H1 (cell line): ENCODE measurements around the gene EPX. TPM values are rescaled to one million over a fixed set of nuclear protein-coding genes. Genes with fewer than 3 reads are reported as not detected.

Experiments
- CTCF ChIA-PET: fragments of 300-600 bp; sonication (Branson Sonifier 250); formaldehyde crosslinking; loops from one replicate; lab custom pipeline; 2021; ENCODE audit not compliant: partially characterized antibody; lab: Charles Lee
- POLR2A ChIA-PET: fragments of 300-600 bp; sonication (Branson Sonifier 250); formaldehyde crosslinking; loops from one replicate; lab custom pipeline; 2021; ENCODE audit warnings: inconsistent platforms; ENCODE audit not compliant: partially characterized antibody; lab: Charles Lee
- DNase-seq, 2 experiments: peaks; one replicate each; pipeline versions ENCODE4 v3.0.0 to v3.0.0-alpha.2; 2010 to 2022; ENCODE audit warnings: low spot score in 2 of 2, low read depth in 1 of 2, mixed read lengths in 1 of 2
- FAIRE-seq: peaks from 2 replicates; lab custom pipeline; 2011; peaks lifted over from hg19 to GRCh38; lab: Jason Lieb, UNC
- H2AFZ ChIP-seq: 2 replicates; pipeline ENCODE4 v1.8.1; 2012; ENCODE audit warnings: low read length, inconsistent platforms
- H2AK5ac ChIP-seq: 2 replicates; pipeline ENCODE4 v1.6.1; 2013; ENCODE audit warnings: low read depth, low read length
- H2BK120ac ChIP-seq: replicated peaks from 2 replicates; pipeline ENCODE3; 2013; ENCODE audit warnings: low read depth, low read length, inconsistent platforms
- H2BK12ac ChIP-seq: 2 replicates; pipeline ENCODE4 v1.6.1; 2013; ENCODE audit warnings: low read depth, low read length
- H2BK15ac ChIP-seq: 2 replicates; pipeline ENCODE4 v1.6.1; 2013; ENCODE audit warnings: low read length
- H2BK20ac ChIP-seq: 2 replicates; pipeline ENCODE4 v1.6.1; 2013; ENCODE audit warnings: low read length
- H2BK5ac ChIP-seq: 2 replicates; pipeline ENCODE4 v1.6.1; 2013; ENCODE audit warnings: low read depth, low read length
- H3K14ac ChIP-seq: 2 replicates; pipeline ENCODE4 v1.6.1; 2013; ENCODE audit warnings: inconsistent platforms; ENCODE audit not compliant: insufficient read length
- H3K18ac ChIP-seq: 2 replicates; pipeline ENCODE4 v1.6.1; 2013; ENCODE audit warnings: low read length; ENCODE audit errors: extremely low read depth
- H3K23ac ChIP-seq: 2 replicates; pipeline ENCODE4 v1.6.1; 2013; ENCODE audit warnings: inconsistent platforms; ENCODE audit not compliant: insufficient read length
- H3K23me2 ChIP-seq: 2 replicates; pipeline ENCODE4 v1.6.1; 2013; ENCODE audit warnings: low read depth, low read length
- H3K27ac ChIP-seq: 2 replicates; pipeline ENCODE4 v1.6.1; 2011; ENCODE audit warnings: low read depth, low read length, inconsistent platforms
- H3K27me3 ChIP-seq, 4 experiments: replicated peaks in 1 of 4; 1 replicate in 1 of 4; 2 replicates in 3 of 4; pipeline versions ENCODE4 v1.6.1 to v1.8.1; 2011 to 2013; ENCODE audit warnings: low read length in 3 of 4, mild to moderate bottlenecking in 3 of 4, inconsistent platforms in 2 of 4, mixed read lengths in 2 of 4, moderate library complexity in 1 of 4; ENCODE audit not compliant: control insufficient read depth in 3 of 4, insufficient read depth in 3 of 4; ENCODE audit errors: extremely low read depth in 1 of 4
- H3K36me3 ChIP-seq, 4 experiments: 2 replicates each; pipeline versions ENCODE4 v1.6.1 to v1.8.1; 2011 to 2013; ENCODE audit warnings: mild to moderate bottlenecking in 4 of 4, low read length in 3 of 4, moderate library complexity in 2 of 4, control low read depth in 1 of 4, inconsistent platforms in 1 of 4; ENCODE audit not compliant: insufficient read depth in 4 of 4, control insufficient read depth in 2 of 4
- H3K4ac ChIP-seq: replicated peaks from 2 replicates; pipeline ENCODE3; 2013; ENCODE audit warnings: low read length, low read depth, mixed read lengths, inconsistent platforms; ENCODE audit not compliant: insufficient read length
- H3K4me1 ChIP-seq, 4 experiments: replicated peaks in 1 of 4; 1 replicate in 1 of 4; 2 replicates in 3 of 4; pipeline versions ENCODE4 v1.6.1 to v1.8.1; 2011 to 2013; ENCODE audit warnings: low read length in 3 of 4, inconsistent platforms in 2 of 4, mixed read lengths in 1 of 4; ENCODE audit not compliant: insufficient read depth in 4 of 4, control insufficient read depth in 3 of 4
- H3K4me2 ChIP-seq, 2 experiments: 2 replicates each; pipeline versions ENCODE4 v1.6.1 to v1.8.1; 2011 to 2013; ENCODE audit warnings: low read depth in 2 of 2, low read length in 2 of 2, control low read depth in 1 of 2, inconsistent platforms in 1 of 2, mild to moderate bottlenecking in 1 of 2; ENCODE audit not compliant: insufficient read depth in 1 of 2
- H3K4me3 ChIP-seq, 4 experiments: fragments of 200-600, 300-600 bp in 1 of 4; sonication (generic), shearing (Covaris generic), sonication (Bioruptor Twin) in 1 of 4; 2 replicates each; pipeline versions ENCODE4 v1.5.1 to v1.8.1; 2011 to 2016; ENCODE audit warnings: low read length in 4 of 4, low read depth in 3 of 4, control low read depth in 2 of 4, inconsistent platforms in 2 of 4, mild to moderate bottlenecking in 2 of 4, mixed read lengths in 1 of 4, moderate library complexity in 1 of 4; ENCODE audit not compliant: insufficient read depth in 2 of 4; ENCODE audit errors: extremely low read depth in 1 of 4
- H3K56ac ChIP-seq: replicated peaks from 2 replicates; pipeline ENCODE3; 2013; ENCODE audit warnings: low read depth, mild to moderate bottlenecking, mixed read lengths, low read length, inconsistent platforms; ENCODE audit not compliant: insufficient read length
- H3K79me1 ChIP-seq: 2 replicates; pipeline ENCODE4 v1.6.1; 2013; ENCODE audit warnings: low read depth, low read length, control low read depth
- H3K79me2 ChIP-seq, 2 experiments: 2 replicates each; pipeline versions ENCODE4 v1.6.1 to v1.8.1; 2012 to 2013; ENCODE audit warnings: low read length in 2 of 2, mild to moderate bottlenecking in 2 of 2, inconsistent platforms in 1 of 2; ENCODE audit not compliant: insufficient read depth in 2 of 2, control insufficient read depth in 1 of 2
- H3K9ac ChIP-seq, 4 experiments: replicated peaks in 1 of 4; 1 replicate in 1 of 4; 2 replicates in 3 of 4; pipeline versions ENCODE4 v1.6.1 to v1.8.1; 2011 to 2013; ENCODE audit warnings: low read depth in 3 of 4, low read length in 3 of 4, control low read depth in 2 of 4, mild to moderate bottlenecking in 2 of 4, moderate library complexity in 2 of 4, inconsistent platforms in 1 of 4; ENCODE audit errors: extremely low read depth in 1 of 4
- H3K9me3 ChIP-seq, 2 experiments: 2 replicates each; pipeline versions ENCODE4 v1.6.1 to v1.8.1; 2012 to 2013; ENCODE audit warnings: mild to moderate bottlenecking in 2 of 2, moderate library complexity in 2 of 2, control low read depth in 1 of 2, inconsistent platforms in 1 of 2, low read depth in 1 of 2, low read length in 1 of 2, mixed read lengths in 1 of 2; ENCODE audit not compliant: insufficient read depth in 2 of 2
- H4K20me1 ChIP-seq, 2 experiments: replicated peaks in 1 of 2; 2 replicates each; pipeline versions ENCODE3 to v1.8.1; 2011 to 2013; ENCODE audit warnings: inconsistent platforms in 2 of 2, low read length in 2 of 2, mild to moderate bottlenecking in 1 of 2; ENCODE audit not compliant: insufficient read depth in 2 of 2, control insufficient read depth in 1 of 2
- H4K5ac ChIP-seq: 2 replicates; pipeline ENCODE4 v1.6.1; 2013; ENCODE audit warnings: low read length, low read depth, mixed read lengths, inconsistent platforms; ENCODE audit not compliant: insufficient read length
- H4K8ac ChIP-seq: 2 replicates; pipeline ENCODE4 v1.8.0; 2013; ENCODE audit warnings: mild to moderate bottlenecking, moderate library complexity, low read length, inconsistent platforms; ENCODE audit not compliant: insufficient read depth; ENCODE audit errors: extremely low read depth
- H4K91ac ChIP-seq: replicated peaks from 2 replicates; pipeline ENCODE3; 2013; ENCODE audit warnings: low read length, mixed read lengths, inconsistent platforms; ENCODE audit not compliant: insufficient read length
- BRCA1 ChIP-seq: IDR thresholded peaks from 2 replicates; pipeline ENCODE4 v1.6.1; 2012; ENCODE audit warnings: low read depth, low read length, improper control_type of control experiment
- SUZ12 ChIP-seq: fragments of 200-600 bp; sonication (generic); IDR thresholded peaks from 2 replicates; pipeline ENCODE4 v1.6.1; 2012; ENCODE audit warnings: mild to moderate bottlenecking, inconsistent platforms, low read length, moderate library complexity, mixed read lengths
- WGBS, 2 experiments: shearing (Covaris generic) in 1 of 2; methylation state at CpG; one replicate each; pipeline versions ENCODE4 v1.1.6 to v1.1.7; 2013 to 2015; ENCODE audit warnings: low lambda C conversion rate in 2 of 2, mixed read lengths in 2 of 2, inconsistent platforms in 1 of 2, low coverage in 1 of 2, missing lambda C conversion rate in 1 of 2; ENCODE audit not compliant: insufficient replicate concordance in 2 of 2, insufficient coverage in 1 of 2, insufficient read length in 1 of 2; ENCODE audit errors: extremely low coverage in 1 of 2, missing lambda C conversion rate in 1 of 2; 5-methylcytosine and 5-hydroxymethylcytosine counted together
- polyA plus RNA-seq, 7 experiments: library from polyadenylated mRNA; depleted of rRNA in 3 of 7; stranded (reverse) in 5 of 7; unstranded in 2 of 7; fragments of >200 nt in 5 of 7; fragments of 200-250 nt in 2 of 7; gene quantifications; 1 replicate in 5 of 7; 2 replicates in 1 of 7; 4 replicates in 1 of 7; pipeline versions ENCODE4 v1.2.1 to v1.2.3, GENCODE V29; 2011 to 2013; ENCODE audit warnings: missing spikeins in 2 of 7, mixed read lengths in 2 of 7
- total RNA-seq: library from RNA; stranded (reverse); fragmentation: NEBNext Ultra II Directional; extraction: Animal tissue kit (Norgen Biotek cat#: 25700); gene quantifications from 2 replicates; pipeline ENCODE4 v1.2.1, GENCODE V29; 2021

The EPX gene
- total and polyA plus RNA-seq, 2 of the 8 experiments (the other 6 are each of a cell fraction or from before 2014, with no cell fraction given): not detected

GRCh38 chr17:58248955-58249269 lies 56.4 kb downstream of the EPX start:
- CTCF ChIA-PET: interaction anchor here (0.6 to 5.4 kb wide), 17 partner anchors 9 to 208 kb away, joined by 3 to 55 read pairs (median 5); partner anchors contain the start of gene LPO
- Histone ChIP-seq H3K56ac (no peak overlapping the region), H3K23ac (no peak overlapping the region), H3K9ac (no peak overlapping the region; a peak in 1 of 7 replicates), H3K4me3 (peak overlapping the region; percentile 28 to 56 (median 36); a peak in 5 of 8 replicates), H3K4me2 (peak overlapping the region; percentile 71 to 96), H2BK15ac (no peak overlapping the region), H3K9me3 (peaks cover 8% of the 10 kb centered on the region in 2 experiments; a peak in 3 of 4 replicates), H2BK12ac (peak overlapping the region; percentile 94; the same call in 1 of the 2 replicates), H2BK120ac (no peak overlapping the region), H3K27ac (no peak overlapping the region), H2AFZ (0 out of 2 replicates have a peak overlapping the region, but pooled peaks have one; percentile 65), H4K5ac (no peak overlapping the region), H3K4ac (no peak overlapping the region), H2AK5ac (no peak overlapping the region), H3K79me1 (no peaks in the 10 kb centered on the region), H2BK20ac (no peak overlapping the region), H3K79me2 (no peaks in the 10 kb centered on the region), H4K91ac (peak overlapping the region; percentile 52), H3K14ac (no peak overlapping the region), H3K27me3 (peaks cover 36 to 65% (median 48%) of the 10 kb centered on the region in 4 experiments), H3K4me1 (peaks cover 0 to 4% (median 1%) of the 10 kb centered on the region in 4 experiments; a peak in 4 of 7 replicates), H4K8ac (no peak overlapping the region; the same call in 1 of the 2 replicates), H3K18ac (no peak overlapping the region), H2BK5ac (no peak overlapping the region; the same call in 1 of the 2 replicates), H4K20me1 (no peaks in the 10 kb centered on the region), H3K23me2 (peaks cover 5% of the 10 kb centered on the region; the same call in 1 of the 2 replicates), H3K36me3 (no peaks in the 10 kb centered on the region)
- FAIRE-seq (no peak), DNase-seq (no peak)
- WGBS, 2 experiments: 37% methylated on average over 10 of the region's 10 CpGs; no CpG with 5 or more reads in 1 of the 2 experiments
- no peak for TF ChIP-seq BRCA1
- peak; percentile 81 for TF ChIP-seq SUZ12
- POLR2A ChIA-PET: interaction anchor here (1.3 kb wide), 2 partner anchors 12 to 64 kb away, joined by 3 to 6 read pairs; no protein-coding TSS in a partner anchor
